HEK293 (cell line): Measurements from ENCODE around the gene EPOP.

Experiments
- ZNF133 ChIP-seq: fragments of 450-650 bp; formaldehyde crosslinking; IDR thresholded peaks from 2 replicates; pipeline ENCODE4 v1.5.1; 2016; ENCODE audit warnings: missing biosample characterization, missing genetic modification characterization
- ZNF324 ChIP-seq: fragments of 450-650 bp; formaldehyde crosslinking; IDR thresholded peaks from 2 replicates; pipeline ENCODE4 v1.5.1; 2016; ENCODE audit warnings: missing biosample characterization, missing genetic modification characterization
- ZNF48 ChIP-seq: fragments of 450-650 bp; formaldehyde crosslinking; IDR thresholded peaks from 2 replicates; pipeline ENCODE4 v1.5.1; 2016; ENCODE audit warnings: missing biosample characterization, missing genetic modification characterization
- TF ChIP-seq, protein P1 (sequence below): fragments of 450-650 bp; formaldehyde crosslinking; IDR thresholded peaks from 2 replicates; pipeline ENCODE4 v1.5.1; 2016; ENCODE audit warnings: missing biosample characterization, missing genetic modification characterization

DNA sequence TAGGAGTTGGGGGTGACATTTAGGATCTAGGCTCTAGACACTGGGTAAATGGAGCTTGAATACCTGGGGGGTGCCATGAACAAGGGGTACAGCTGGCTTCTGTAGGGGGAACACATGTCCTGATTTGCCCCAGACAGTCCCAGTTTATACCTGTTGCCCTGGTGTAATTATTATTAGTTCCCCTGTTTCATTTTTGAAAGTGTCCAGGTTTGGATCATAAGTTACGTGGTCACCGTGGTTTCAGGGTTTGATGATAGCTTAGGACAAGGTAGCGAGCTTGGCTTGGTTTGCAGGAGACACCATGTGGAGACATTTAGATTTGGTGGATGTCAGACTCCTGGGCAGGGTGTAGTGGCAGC, 35.8 kb upstream of the EPOP start:
- TF ChIP-seq, protein P1, sequence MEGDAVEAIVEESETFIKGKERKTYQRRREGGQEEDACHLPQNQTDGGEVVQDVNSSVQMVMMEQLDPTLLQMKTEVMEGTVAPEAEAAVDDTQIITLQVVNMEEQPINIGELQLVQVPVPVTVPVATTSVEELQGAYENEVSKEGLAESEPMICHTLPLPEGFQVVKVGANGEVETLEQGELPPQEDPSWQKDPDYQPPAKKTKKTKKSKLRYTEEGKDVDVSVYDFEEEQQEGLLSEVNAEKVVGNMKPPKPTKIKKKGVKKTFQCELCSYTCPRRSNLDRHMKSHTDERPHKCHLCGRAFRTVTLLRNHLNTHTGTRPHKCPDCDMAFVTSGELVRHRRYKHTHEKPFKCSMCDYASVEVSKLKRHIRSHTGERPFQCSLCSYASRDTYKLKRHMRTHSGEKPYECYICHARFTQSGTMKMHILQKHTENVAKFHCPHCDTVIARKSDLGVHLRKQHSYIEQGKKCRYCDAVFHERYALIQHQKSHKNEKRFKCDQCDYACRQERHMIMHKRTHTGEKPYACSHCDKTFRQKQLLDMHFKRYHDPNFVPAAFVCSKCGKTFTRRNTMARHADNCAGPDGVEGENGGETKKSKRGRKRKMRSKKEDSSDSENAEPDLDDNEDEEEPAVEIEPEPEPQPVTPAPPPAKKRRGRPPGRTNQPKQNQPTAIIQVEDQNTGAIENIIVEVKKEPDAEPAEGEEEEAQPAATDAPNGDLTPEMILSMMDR (tag by site-specific recombination) = no peak
- TF ChIP-seq ZNF133 (tag by site-specific recombination) (no peak), ZNF324 (tag by site-specific recombination) (no peak), ZNF48 (tag by site-specific recombination) (no peak)
